Measurements from ENCODE around the gene SST. TPM values are rescaled to one million over a fixed set of nuclear protein-coding genes. Genes with fewer than 3 reads are reported as not detected.

SST gene
- total and polyA plus RNA-seq, 4 donors = not detected

DNA sequence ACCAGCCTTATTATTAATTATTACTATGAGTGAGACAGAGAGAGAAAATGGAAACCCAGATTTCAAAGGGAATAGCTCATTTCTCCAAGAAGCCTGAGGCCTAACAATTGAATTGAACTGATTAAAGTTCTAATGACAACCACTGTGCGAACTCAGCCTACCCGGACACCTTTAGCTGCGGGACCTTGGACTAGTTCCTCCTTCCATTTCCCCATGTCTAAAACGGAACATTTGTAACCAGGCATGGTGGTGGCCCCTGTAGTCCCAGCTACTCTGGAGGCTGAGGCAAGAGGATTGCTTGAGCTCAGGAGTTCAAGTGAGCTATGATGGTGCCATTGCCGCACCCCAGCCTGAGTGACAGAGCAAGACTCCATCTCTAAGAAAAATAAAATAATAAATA is 48.6 kb upstream of the SST start:
- no peak overlapping the region for H3K9ac ChIP-seq (ENCODE audit: low read depth in 1 of 2, low read length in 2 of 2)
- WGBS = 94% methylated on average over 5 of the region's 5 CpGs
- TF ChIP-seq, protein P1, sequence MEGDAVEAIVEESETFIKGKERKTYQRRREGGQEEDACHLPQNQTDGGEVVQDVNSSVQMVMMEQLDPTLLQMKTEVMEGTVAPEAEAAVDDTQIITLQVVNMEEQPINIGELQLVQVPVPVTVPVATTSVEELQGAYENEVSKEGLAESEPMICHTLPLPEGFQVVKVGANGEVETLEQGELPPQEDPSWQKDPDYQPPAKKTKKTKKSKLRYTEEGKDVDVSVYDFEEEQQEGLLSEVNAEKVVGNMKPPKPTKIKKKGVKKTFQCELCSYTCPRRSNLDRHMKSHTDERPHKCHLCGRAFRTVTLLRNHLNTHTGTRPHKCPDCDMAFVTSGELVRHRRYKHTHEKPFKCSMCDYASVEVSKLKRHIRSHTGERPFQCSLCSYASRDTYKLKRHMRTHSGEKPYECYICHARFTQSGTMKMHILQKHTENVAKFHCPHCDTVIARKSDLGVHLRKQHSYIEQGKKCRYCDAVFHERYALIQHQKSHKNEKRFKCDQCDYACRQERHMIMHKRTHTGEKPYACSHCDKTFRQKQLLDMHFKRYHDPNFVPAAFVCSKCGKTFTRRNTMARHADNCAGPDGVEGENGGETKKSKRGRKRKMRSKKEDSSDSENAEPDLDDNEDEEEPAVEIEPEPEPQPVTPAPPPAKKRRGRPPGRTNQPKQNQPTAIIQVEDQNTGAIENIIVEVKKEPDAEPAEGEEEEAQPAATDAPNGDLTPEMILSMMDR (IDR thresholded peaks at IDR 0.05; ENCODE audit: low read depth, low read length, missing input control) = no peak
- TF ChIP-seq JUND (IDR thresholded peaks at IDR 0.05) = no peak

DNA sequence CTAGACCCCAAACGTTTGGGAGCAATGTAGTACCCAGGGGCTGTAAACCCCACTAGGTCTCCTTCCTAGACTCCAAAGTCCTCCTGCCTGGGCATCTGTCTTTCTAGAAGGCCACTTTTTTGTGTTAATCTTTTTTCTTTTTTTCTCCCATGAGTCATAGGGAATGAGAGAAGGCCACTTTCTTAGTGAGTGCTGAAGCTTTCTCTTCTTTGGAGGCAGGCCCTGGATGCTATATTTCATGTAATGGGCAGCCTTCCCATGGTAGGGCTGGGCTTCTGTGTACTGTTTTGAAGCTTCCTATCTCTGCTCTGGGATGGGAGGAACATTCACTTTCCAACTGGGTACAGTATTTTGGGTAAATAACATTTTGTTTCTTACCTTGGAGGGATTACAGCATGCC is 47.4 kb upstream of the SST start:
- peaks cover 3 to 26% (median 23%) of the 10 kb centered on the region in 4 donors for H3K4me1 ChIP-seq (ENCODE audit: control insufficient read depth in 4 of 4, insufficient read depth in 4 of 4, low read length in 3 of 4)
- no peaks in the 10 kb centered on the region for H3K9me3 ChIP-seq (ENCODE audit: control insufficient read depth in 4 of 4, low read length in 3 of 4)
- TF ChIP-seq JUND (IDR thresholded peaks at IDR 0.05) = no peak
- TF ChIP-seq, protein P2, sequence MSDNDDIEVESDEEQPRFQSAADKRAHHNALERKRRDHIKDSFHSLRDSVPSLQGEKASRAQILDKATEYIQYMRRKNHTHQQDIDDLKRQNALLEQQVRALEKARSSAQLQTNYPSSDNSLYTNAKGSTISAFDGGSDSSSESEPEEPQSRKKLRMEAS (IDR thresholded peaks at IDR 0.05) = no peak
- no peak for TF ChIP-seq YY1 (IDR thresholded peaks at IDR 0.05)
- no peak for TF ChIP-seq FOXA1 (IDR thresholded peaks at IDR 0.05)
- no peak for TF ChIP-seq HNF4A (conservative IDR thresholded peaks at IDR 0.05)
- no peak for DNase-seq (ENCODE audit: low spot score)
- no peak overlapping the region for H3K9ac ChIP-seq (ENCODE audit: low read depth in 1 of 2, low read length in 2 of 2)
- no peaks in the 10 kb centered on the region for H3K27me3 ChIP-seq (ENCODE audit: control insufficient read depth in 4 of 4, insufficient read depth in 4 of 4, low read length in 3 of 4)
- WGBS = 50% methylated on average over 1 of the region's 1 CpG
- H3K4me3 ChIP-seq (ENCODE audit: low read depth in 1 of 3, low read length in 3 of 3) = no peak overlapping the region
- H3K27ac ChIP-seq (ENCODE audit: low read depth in 1 of 2, low read length in 2 of 2) = no peak overlapping the region
- peaks cover 1 to 13% (median 10%) of the 10 kb centered on the region in 4 donors for H3K36me3 ChIP-seq (ENCODE audit: control insufficient read depth in 4 of 4, insufficient read depth in 3 of 4, low read depth in 1 of 4, low read length in 3 of 4)

More for the DNA sequence above, 48.6 kb upstream of the SST start:
- no peaks in the 10 kb centered on the region for H3K9me3 ChIP-seq (ENCODE audit: control insufficient read depth in 4 of 4, low read length in 3 of 4)
- no peak for DNase-seq (ENCODE audit: low spot score)
- no peaks in the 10 kb centered on the region for H3K27me3 ChIP-seq (ENCODE audit: control insufficient read depth in 4 of 4, insufficient read depth in 4 of 4, low read length in 3 of 4)
- no peak overlapping the region for H3K27ac ChIP-seq (ENCODE audit: low read depth in 1 of 2, low read length in 2 of 2)
- H3K36me3 ChIP-seq (ENCODE audit: control insufficient read depth in 4 of 4, insufficient read depth in 3 of 4, low read depth in 1 of 4, low read length in 3 of 4) = peaks cover 1 to 26% (median 22%) of the 10 kb centered on the region in 4 donors
- H3K4me1 ChIP-seq (ENCODE audit: control insufficient read depth in 4 of 4, insufficient read depth in 4 of 4, low read length in 3 of 4) = peaks cover 3 to 26% (median 22%) of the 10 kb centered on the region in 4 donors
- no peak overlapping the region for H3K4me3 ChIP-seq (ENCODE audit: low read depth in 1 of 3, low read length in 3 of 3)

DNA sequence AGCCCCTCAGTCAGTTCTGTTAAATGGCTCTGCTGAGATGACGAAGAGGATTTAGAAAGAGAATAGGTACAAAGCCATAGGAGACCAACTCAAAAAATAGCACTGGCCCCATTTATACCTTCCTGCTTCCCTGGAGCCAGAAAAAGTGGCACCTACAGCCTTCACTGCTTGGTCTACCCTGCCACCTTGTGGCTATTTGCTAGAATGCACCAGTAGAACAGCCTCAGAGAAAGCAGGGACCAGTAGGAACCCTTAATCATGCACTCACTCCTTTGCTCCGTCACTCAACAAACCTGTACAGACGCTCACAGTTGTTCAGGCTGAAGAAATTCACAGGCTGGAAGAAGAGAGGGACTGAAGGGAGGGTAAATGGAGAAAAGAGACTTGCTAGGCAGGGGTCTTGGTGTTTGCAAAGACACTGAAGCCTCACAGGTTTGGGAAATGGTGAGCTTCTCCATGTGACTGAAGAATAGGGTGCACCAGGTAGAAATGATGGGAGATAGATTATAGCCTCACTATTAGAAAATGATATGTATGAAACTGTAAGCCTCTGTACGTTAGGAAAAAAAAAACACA is 44.3 kb upstream of the SST start:
- H3K27me3 ChIP-seq (ENCODE audit: control insufficient read depth in 4 of 4, insufficient read depth in 4 of 4, low read length in 3 of 4) = no peaks in the 10 kb centered on the region

More for the DNA sequence above, 44.3 kb upstream of the SST start:
- WGBS = 17% methylated on average over 4 of the region's 4 CpGs
- Histone ChIP-seq H3K36me3 (ENCODE audit: control insufficient read depth in 4 of 4, insufficient read depth in 3 of 4, low read depth in 1 of 4, low read length in 3 of 4) (no peaks in the 10 kb centered on the region), H3K9me3 (ENCODE audit: control insufficient read depth in 4 of 4, low read length in 3 of 4) (no peaks in the 10 kb centered on the region), H3K4me1 (ENCODE audit: control insufficient read depth in 4 of 4, insufficient read depth in 4 of 4, low read length in 3 of 4) (peaks cover 0 to 8% (median 6%) of the 10 kb centered on the region in 4 donors), H3K9ac (ENCODE audit: low read depth in 1 of 2, low read length in 2 of 2) (no peak overlapping the region), H3K4me3 (ENCODE audit: low read depth in 1 of 3, low read length in 3 of 3) (no peak overlapping the region), H3K27ac (ENCODE audit: low read depth in 1 of 2, low read length in 2 of 2) (no peak overlapping the region)
- peak; percentile 69 for DNase-seq (ENCODE audit: low spot score)
- TF ChIP-seq HNF4G (IDR thresholded peaks at IDR 0.05) (no peak), RAD21 (IDR thresholded peaks at IDR 0.05) (peak; percentile 100)
- TF ChIP-seq, protein P1 (IDR thresholded peaks at IDR 0.05; ENCODE audit: low read depth, low read length, missing input control) = peak; percentile 97

Measured in liver (tissue), 9 donors.